ENCODE measurements around the gene ZNF618.

Gene ZNF618

GRCh38 chr9:114076237-114077161 lies 200.4 kb downstream of the ZNF618 start:
- Histone ChIP-seq H4K20me1 (ENCODE audit: control insufficient read depth, insufficient read depth, low read depth, low read length) (no peaks in the 10 kb centered on the region), H3K4me2 (ENCODE audit: low read length) (no peak overlapping the region), H3K79me2 (ENCODE audit: control insufficient read depth, low read length) (no peaks in the 10 kb centered on the region), H3K9me2 (replicated peaks; ENCODE audit: control insufficient read depth, low read length) (no peaks in the 10 kb centered on the region), H3K9me3 (ENCODE audit: control insufficient read depth, insufficient read depth, low read length) (no peaks in the 10 kb centered on the region), H3K27me3 (ENCODE audit: control insufficient read depth, low read length) (peaks cover 6% of the 10 kb centered on the region; the same call in 1 of the 2 replicates), H3K36me3 (ENCODE audit: control insufficient read depth, low read length) (no peaks in the 10 kb centered on the region), H3K4me3 (ENCODE audit: low read length) (no peak overlapping the region), H3K27ac (ENCODE audit: low read depth, low read length) (no peak overlapping the region), H3F3A (ENCODE audit: control insufficient read depth, insufficient read depth) (no peaks in the 10 kb centered on the region), H3K4me1 (ENCODE audit: control insufficient read depth, low read length) (no peaks in the 10 kb centered on the region)
- TF ChIP-seq, protein P1, sequence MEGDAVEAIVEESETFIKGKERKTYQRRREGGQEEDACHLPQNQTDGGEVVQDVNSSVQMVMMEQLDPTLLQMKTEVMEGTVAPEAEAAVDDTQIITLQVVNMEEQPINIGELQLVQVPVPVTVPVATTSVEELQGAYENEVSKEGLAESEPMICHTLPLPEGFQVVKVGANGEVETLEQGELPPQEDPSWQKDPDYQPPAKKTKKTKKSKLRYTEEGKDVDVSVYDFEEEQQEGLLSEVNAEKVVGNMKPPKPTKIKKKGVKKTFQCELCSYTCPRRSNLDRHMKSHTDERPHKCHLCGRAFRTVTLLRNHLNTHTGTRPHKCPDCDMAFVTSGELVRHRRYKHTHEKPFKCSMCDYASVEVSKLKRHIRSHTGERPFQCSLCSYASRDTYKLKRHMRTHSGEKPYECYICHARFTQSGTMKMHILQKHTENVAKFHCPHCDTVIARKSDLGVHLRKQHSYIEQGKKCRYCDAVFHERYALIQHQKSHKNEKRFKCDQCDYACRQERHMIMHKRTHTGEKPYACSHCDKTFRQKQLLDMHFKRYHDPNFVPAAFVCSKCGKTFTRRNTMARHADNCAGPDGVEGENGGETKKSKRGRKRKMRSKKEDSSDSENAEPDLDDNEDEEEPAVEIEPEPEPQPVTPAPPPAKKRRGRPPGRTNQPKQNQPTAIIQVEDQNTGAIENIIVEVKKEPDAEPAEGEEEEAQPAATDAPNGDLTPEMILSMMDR (IDR thresholded peaks at IDR 0.05; ENCODE audit: low read depth, low read length, poor library complexity, severe bottlenecking), result no peak
- TF ChIP-seq EZH2phosphoT487 (IDR thresholded peaks at IDR 0.05; ENCODE audit: borderline replicate concordance, low read length), result no peak

DNA sequence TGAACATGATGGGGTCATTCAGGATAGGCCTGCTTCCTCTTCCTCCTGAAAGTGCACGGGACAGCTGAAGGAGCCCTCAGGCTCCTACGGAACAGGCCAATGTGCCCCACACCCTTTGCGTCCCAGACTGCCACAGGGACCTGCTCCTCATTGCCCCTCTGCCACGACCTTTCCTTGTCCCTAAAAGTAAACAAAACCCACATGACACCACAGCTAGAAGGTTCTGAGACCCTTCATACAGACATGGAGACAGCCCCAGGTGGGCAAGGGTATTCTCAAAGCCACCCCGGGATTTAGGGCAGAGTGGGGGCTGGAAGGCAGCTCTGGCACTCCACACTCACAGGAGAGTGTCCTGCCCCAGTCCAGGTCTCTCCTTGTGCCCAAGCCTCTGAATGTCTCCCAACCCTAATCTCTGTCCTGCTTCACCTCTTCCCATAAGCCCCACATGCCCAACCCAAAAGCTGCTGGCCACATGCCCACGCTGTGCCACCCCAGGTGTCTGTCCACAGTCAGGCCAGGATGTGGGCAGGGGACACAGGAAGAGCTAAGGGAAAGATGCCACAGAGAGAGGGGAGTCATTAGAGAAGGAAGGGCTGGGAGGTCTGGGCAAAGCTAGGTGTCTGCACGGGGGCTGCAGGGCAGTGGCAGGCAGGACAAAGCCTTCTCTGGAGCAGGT lies 201.2 kb downstream of the ZNF618 start:
- H3K27ac ChIP-seq (ENCODE audit: low read depth, low read length), result no peak overlapping the region
- no peaks in the 10 kb centered on the region for H3K36me3 ChIP-seq (ENCODE audit: control insufficient read depth, low read length)
- H4K20me1 ChIP-seq (ENCODE audit: control insufficient read depth, insufficient read depth, low read depth, low read length), result no peaks in the 10 kb centered on the region
- no peaks in the 10 kb centered on the region for H3K79me2 ChIP-seq (ENCODE audit: control insufficient read depth, low read length)
- peaks cover 6% of the 10 kb centered on the region; the same call in 1 of the 2 replicates for H3K27me3 ChIP-seq (ENCODE audit: control insufficient read depth, low read length)
- no peak overlapping the region for H3K4me3 ChIP-seq (ENCODE audit: low read length)
- H3K9me3 ChIP-seq (ENCODE audit: control insufficient read depth, insufficient read depth, low read length), result no peaks in the 10 kb centered on the region
- H3F3A ChIP-seq (ENCODE audit: control insufficient read depth, insufficient read depth), result no peaks in the 10 kb centered on the region
- no peak for TF ChIP-seq EZH2phosphoT487 (IDR thresholded peaks at IDR 0.05; ENCODE audit: borderline replicate concordance, low read length)
- TF ChIP-seq, protein P1 (IDR thresholded peaks at IDR 0.05; ENCODE audit: low read depth, low read length, poor library complexity, severe bottlenecking), result no peak
- no peak overlapping the region for H3K4me2 ChIP-seq (ENCODE audit: low read length)
- H3K4me1 ChIP-seq (ENCODE audit: control insufficient read depth, low read length), result no peaks in the 10 kb centered on the region
- no peaks in the 10 kb centered on the region for H3K9me2 ChIP-seq (replicated peaks; ENCODE audit: control insufficient read depth, low read length)

DNA sequence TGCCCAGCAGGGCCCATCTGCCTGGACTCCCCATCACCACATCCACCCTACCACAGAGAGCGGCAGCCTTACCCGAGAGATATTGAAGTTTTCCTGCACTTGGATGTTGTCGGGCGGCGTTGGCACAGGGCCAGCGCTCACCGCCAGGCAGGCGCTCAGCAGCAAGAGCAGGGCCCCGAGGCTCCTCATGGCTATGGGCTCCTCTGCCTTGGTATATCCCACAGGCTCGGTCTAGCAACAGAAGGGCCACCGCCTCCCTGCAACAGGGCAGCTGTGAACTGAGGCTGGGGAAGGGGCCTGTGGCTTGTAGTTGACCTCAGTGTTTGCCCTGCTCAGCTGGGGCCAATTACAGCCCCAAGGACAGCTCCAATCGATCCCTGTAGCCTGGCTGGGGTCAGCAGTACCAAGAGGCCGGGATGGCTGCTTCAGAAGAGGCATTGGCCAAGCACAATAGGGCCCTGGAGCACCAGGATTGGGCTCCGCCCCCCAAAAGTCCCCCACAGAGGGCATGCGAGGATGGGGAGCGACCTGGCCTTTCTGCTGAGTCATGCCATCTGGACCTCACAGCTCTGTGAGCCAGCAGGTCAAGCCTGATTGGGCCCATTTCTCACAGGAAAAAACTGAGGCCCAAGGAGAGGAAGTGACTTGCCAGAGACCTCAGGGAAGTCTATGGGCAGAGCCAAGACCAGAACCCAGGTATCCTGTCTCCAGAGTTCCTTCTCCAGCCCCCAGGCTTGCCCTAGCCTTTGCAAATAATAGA lies 202.1 kb downstream of the ZNF618 start, which contains the start of gene AMBP:
Gene AMBP (minus strand): TSS at position 280 of the 760 bp plus-strand sequence. CDS start 91 bp downstream, at position 189.
- Histone ChIP-seq H3K4me2 (ENCODE audit: low read length) (no peak within 1 kb of the TSS), H3F3A (ENCODE audit: control insufficient read depth, insufficient read depth) (no peaks in the 10 kb centered on the region), H3K9me3 (ENCODE audit: control insufficient read depth, insufficient read depth, low read length) (no peaks in the 10 kb centered on the region), H3K27ac (ENCODE audit: low read depth, low read length) (no peak within 1 kb of the TSS), H3K4me3 (ENCODE audit: low read length) (no peak within 1 kb of the TSS), H4K20me1 (ENCODE audit: control insufficient read depth, insufficient read depth, low read depth, low read length) (no peaks in the 10 kb centered on the region), H3K9me2 (replicated peaks; ENCODE audit: control insufficient read depth, low read length) (no peaks in the 10 kb centered on the region), H3K79me2 (ENCODE audit: control insufficient read depth, low read length) (no peaks in the 10 kb centered on the region), H3K27me3 (ENCODE audit: control insufficient read depth, low read length) (peaks cover 8% of the 10 kb centered on the region; the same call in 1 of the 2 replicates), H3K4me1 (ENCODE audit: control insufficient read depth, low read length) (no peaks in the 10 kb centered on the region), H3K36me3 (ENCODE audit: control insufficient read depth, low read length) (no peaks in the 10 kb centered on the region)
- TF ChIP-seq, protein P1 (IDR thresholded peaks at IDR 0.05; ENCODE audit: low read depth, low read length, poor library complexity, severe bottlenecking), result no peak
